T-cell (primary cell): Measurements from ENCODE around the gene STK39. TPM values are rescaled to one million over a fixed set of nuclear protein-coding genes. Genes with fewer than 3 reads are reported as not detected.

ENCODE experiments used
- ATAC-seq, 4 experiments: fragments of 200-7000 bp in 3 of 4; fragments of 150-1000 bp in 1 of 4; cut with Tn5 transposase; replicated peaks in 1 of 4; 1 replicate in 3 of 4; 2 replicates in 1 of 4; pipeline ENCODE4 v1.10.0; 2021; ENCODE audit warnings: moderate library complexity in 3 of 4, mild to moderate bottlenecking in 2 of 4, moderate number of reproducible peaks in 1 of 4
- CTCF ChIA-PET, 2 donors: fragments of 300-600 bp; sonication (Branson Sonifier 250); formaldehyde crosslinking; loops; one replicate each; lab custom pipeline; 2022; ENCODE audit warnings: antibody characterized with exemption in 2 of 2; lab: Charles Lee
- POLR2A ChIA-PET, 2 donors: fragments of 300-600 bp; sonication (Branson Sonifier 250); formaldehyde crosslinking; loops; one replicate each; lab custom pipeline; 2022; ENCODE audit warnings: antibody characterized with exemption in 2 of 2; lab: Charles Lee
- DNase-seq, 35 experiments: peaks; one replicate each; pipeline versions ENCODE4 v3.0.0 to v3.0.0-alpha.2; 2013 to 2023
- H3K27ac ChIP-seq: one replicate; pipeline ENCODE4 v1.5.1; 2013; ENCODE audit warnings: low read length
- H3K27me3 ChIP-seq, 2 experiments: replicated peaks in 1 of 2; 1 replicate in 1 of 2; 2 replicates in 1 of 2; pipeline versions ENCODE4 v1.6.1 to v1.7.0; 2013; ENCODE audit warnings: low read length in 1 of 2, mixed read lengths in 1 of 2; ENCODE audit not compliant: control insufficient read depth in 2 of 2, insufficient read depth in 2 of 2; ENCODE audit errors: extremely low read depth in 1 of 2
- H3K36me3 ChIP-seq, 2 donors: 1 replicate in 1 of 2; 2 replicates in 1 of 2; pipeline versions ENCODE4 v1.6.1 to v1.7.0; 2013; ENCODE audit warnings: low read length in 1 of 2; ENCODE audit not compliant: control insufficient read depth in 2 of 2, insufficient read depth in 1 of 2; ENCODE audit errors: extremely low read depth in 1 of 2
- H3K4me1 ChIP-seq, 2 experiments: 1 replicate in 1 of 2; 2 replicates in 1 of 2; pipeline versions ENCODE4 v1.6.1 to v1.7.0; 2013; ENCODE audit warnings: low read length in 2 of 2, mixed read lengths in 1 of 2; ENCODE audit not compliant: insufficient read depth in 2 of 2, control insufficient read depth in 1 of 2; ENCODE audit errors: extremely low read depth in 1 of 2
- H3K4me3 ChIP-seq, 2 donors: 1 replicate in 1 of 2; 2 replicates in 1 of 2; pipeline versions ENCODE4 v1.5.1 to v1.7.0; 2013; ENCODE audit warnings: mild to moderate bottlenecking in 2 of 2, low read length in 1 of 2, moderate library complexity in 1 of 2; ENCODE audit not compliant: control insufficient read depth in 1 of 2; ENCODE audit errors: extremely low read depth in 1 of 2
- H3K9me3 ChIP-seq: 2 replicates; pipeline ENCODE4 v1.7.0; 2013
- H3K27ac Mint-ChIP-seq, 2 donors: one replicate each; pipeline ENCODE4 v1.8.0; 2020 to 2021; ENCODE audit warnings: mild to moderate bottlenecking in 2 of 2, mixed read lengths in 2 of 2
- H3K27me3 Mint-ChIP-seq, 2 donors: one replicate each; pipeline ENCODE4 v1.8.0; 2021 to 2022; ENCODE audit warnings: mixed read lengths in 2 of 2
- H3K36me3 Mint-ChIP-seq: one replicate; pipeline ENCODE4 v1.8.0; 2021; ENCODE audit warnings: mixed read lengths
- H3K4me1 Mint-ChIP-seq, 3 donors: one replicate each; pipeline ENCODE4 v1.8.0; 2020 to 2022; ENCODE audit warnings: mixed read lengths in 3 of 3, mild to moderate bottlenecking in 1 of 3
- H3K4me3 Mint-ChIP-seq, 3 donors: one replicate each; pipeline ENCODE4 v1.8.0; 2020 to 2022; ENCODE audit warnings: mild to moderate bottlenecking in 3 of 3, mixed read lengths in 3 of 3, moderate library complexity in 3 of 3
- H3K9me3 Mint-ChIP-seq, 3 donors: one replicate each; pipeline ENCODE4 v1.8.0; 2020 to 2022; ENCODE audit warnings: mixed read lengths in 3 of 3
- WGBS: methylation state at CpG from one replicate; pipeline ENCODE4 v1.1.5; 2013; ENCODE audit warnings: missing lambda C conversion rate; ENCODE audit not compliant: insufficient coverage; 5-methylcytosine and 5-hydroxymethylcytosine counted together
- total RNA-seq, 35 experiments: library from RNA in 6 of 35; stranded (reverse) in 6 of 35; fragments of 120-200 nt in 1 of 35; gene quantifications; one replicate each; pipeline versions ENCODE4 v1.2.1 to v1.2.4 and lab custom pipeline; 2013 to 2026

STK39 gene
- total RNA-seq, 5 donors from 2014 or later (not counting 1 experiment from before 2014, with no cell fraction given) = 15.4 to 25.8 (median 21.0) TPM

- Mint-ChIP-seq H3K9me3 (no peaks in the 10 kb centered on the region), H3K27me3 (no peaks in the 10 kb centered on the region), H3K4me1 (peaks cover 0 to 15% (median 10%) of the 10 kb centered on the region in 3 donors), H3K4me3 (no peak overlapping the region), H3K27ac (no peak overlapping the region), H3K36me3 (peaks cover 66% of the 10 kb centered on the region)
- DNase-seq = no peak
- peaks cover 0 to 15% of the 10 kb centered on the region in 2 donors for H3K36me3 ChIP-seq
- no peak overlapping the region for H3K4me3 ChIP-seq
- H3K4me1 ChIP-seq = no peaks in the 10 kb centered on the region
- CTCF ChIA-PET = no interaction called here
- no peak overlapping the region for H3K27ac ChIP-seq
- H3K27me3 ChIP-seq = no peaks in the 10 kb centered on the region
- POLR2A ChIA-PET = no interaction called here
- 95% methylated on average over 4 of the region's 5 CpGs for WGBS
- no peak for ATAC-seq
- no peaks in the 10 kb centered on the region for H3K9me3 ChIP-seq
Measured at GRCh38 chr2:168006498-168006897, 240.9 kb downstream of the STK39 start.

GRCh38 chr2:168005586-168005985, 241.8 kb downstream of the STK39 start:
- H3K4me1 ChIP-seq = no peaks in the 10 kb centered on the region
- Mint-ChIP-seq H3K9me3 (no peaks in the 10 kb centered on the region), H3K4me1 (peaks cover 0 to 15% (median 10%) of the 10 kb centered on the region in 3 donors), H3K4me3 (no peak overlapping the region), H3K36me3 (peaks cover 71% of the 10 kb centered on the region), H3K27me3 (no peaks in the 10 kb centered on the region), H3K27ac (no peak overlapping the region)
- no peak overlapping the region for H3K27ac ChIP-seq
- CTCF ChIA-PET = interaction anchor here in 1 of 2 donors (0.7 kb wide), 1 partner anchor 64 kb away, joined by 11 read pairs; no protein-coding TSS in a partner anchor
- POLR2A ChIA-PET = no interaction called here
- DNase-seq = no peak
- no peak overlapping the region for H3K4me3 ChIP-seq
- H3K36me3 ChIP-seq = peaks cover 0 to 15% of the 10 kb centered on the region in 2 donors
- no peak for ATAC-seq
- H3K9me3 ChIP-seq = no peaks in the 10 kb centered on the region
- no peaks in the 10 kb centered on the region for H3K27me3 ChIP-seq
- 94% methylated on average over 2 of the region's 3 CpGs for WGBS

- ATAC-seq (no peak), DNase-seq (no peak)
- Mint-ChIP-seq H3K9me3 (no peaks in the 10 kb centered on the region), H3K36me3 (peaks cover 67% of the 10 kb centered on the region), H3K4me3 (no peak overlapping the region), H3K27me3 (no peaks in the 10 kb centered on the region), H3K27ac (no peak overlapping the region), H3K4me1 (peaks cover 0 to 15% (median 10%) of the 10 kb centered on the region in 3 donors)
- Histone ChIP-seq H3K27ac (no peak overlapping the region), H3K4me1 (no peaks in the 10 kb centered on the region), H3K4me3 (no peak overlapping the region), H3K27me3 (no peaks in the 10 kb centered on the region), H3K36me3 (peaks cover 0 to 10% of the 10 kb centered on the region in 2 donors), H3K9me3 (no peaks in the 10 kb centered on the region)
- POLR2A ChIA-PET = no interaction called here
- WGBS = 100% methylated on average over 2 of the region's 3 CpGs
- CTCF ChIA-PET = no interaction called here
Measured at GRCh38 chr2:168003876-168004275, 243.5 kb downstream of the STK39 start.

- H3K27me3 ChIP-seq = no peaks in the 10 kb centered on the region
- peaks cover 0 to 3% of the 10 kb centered on the region in 2 donors for H3K36me3 ChIP-seq
- no peaks in the 10 kb centered on the region for H3K9me3 Mint-ChIP-seq
- peak in 1 of 35 experiments; percentile 18 for DNase-seq
- POLR2A ChIA-PET = no interaction called here
- H3K27ac ChIP-seq = no peak overlapping the region
- no peak overlapping the region for H3K4me3 Mint-ChIP-seq
- CTCF ChIA-PET = no interaction called here
- no peak overlapping the region for H3K4me3 ChIP-seq
- peaks cover 64% of the 10 kb centered on the region for H3K36me3 Mint-ChIP-seq
- H3K27me3 Mint-ChIP-seq = no peaks in the 10 kb centered on the region
- H3K4me1 Mint-ChIP-seq = peaks cover 2 to 15% (median 10%) of the 10 kb centered on the region in 3 donors
- H3K27ac Mint-ChIP-seq = no peak overlapping the region
- no peaks in the 10 kb centered on the region for H3K9me3 ChIP-seq
- no CpG with 5 or more reads among the region's 2 CpGs for WGBS
- H3K4me1 ChIP-seq = no peaks in the 10 kb centered on the region
- peak in 2 of 4 experiments; percentile 20 to 37 for ATAC-seq
Measured at GRCh38 chr2:168002021-168002553, 245.3 kb downstream of the STK39 start.

- DNase-seq = no peak
- H3K27ac Mint-ChIP-seq = no peak overlapping the region
- peaks cover 0 to 15% (median 2%) of the 10 kb centered on the region in 3 donors for H3K4me1 Mint-ChIP-seq
- no peaks in the 10 kb centered on the region for H3K27me3 ChIP-seq
- CTCF ChIA-PET = interaction anchor here in 1 of 2 donors (0.6 kb wide), 1 partner anchor 81 kb away, joined by 4 read pairs; no protein-coding TSS in a partner anchor
- POLR2A ChIA-PET = no interaction called here
- no peak for ATAC-seq
- no CpG with 5 or more reads among the region's 1 CpG for WGBS
- no peak overlapping the region for H3K4me3 Mint-ChIP-seq
- no peaks in the 10 kb centered on the region for H3K27me3 Mint-ChIP-seq
- no peaks in the 10 kb centered on the region for H3K9me3 ChIP-seq
- H3K4me1 ChIP-seq = peaks cover 0 to 2% of the 10 kb centered on the region in 2 experiments
- peaks cover 28% of the 10 kb centered on the region for H3K36me3 Mint-ChIP-seq
- peaks cover 0 to 6% of the 10 kb centered on the region in 2 donors for H3K36me3 ChIP-seq
- no peak overlapping the region for H3K4me3 ChIP-seq
- no peak overlapping the region for H3K27ac ChIP-seq
- H3K9me3 Mint-ChIP-seq = no peaks in the 10 kb centered on the region
Measured at GRCh38 chr2:167992278-167992677, 255.1 kb downstream of the STK39 start.

- H3K27me3 Mint-ChIP-seq = no peaks in the 10 kb centered on the region
- peaks cover 30% of the 10 kb centered on the region for H3K36me3 Mint-ChIP-seq
- no peaks in the 10 kb centered on the region for H3K27me3 ChIP-seq
- no peak overlapping the region for H3K4me3 ChIP-seq
- ATAC-seq (no peak), DNase-seq (no peak)
- ChIA-PET CTCF (no interaction called here), POLR2A (no interaction called here)
- no peaks in the 10 kb centered on the region for H3K9me3 Mint-ChIP-seq
- H3K36me3 ChIP-seq = no peaks in the 10 kb centered on the region
- H3K9me3 ChIP-seq = no peaks in the 10 kb centered on the region
- H3K27ac ChIP-seq = no peak overlapping the region
- H3K4me3 Mint-ChIP-seq = no peak overlapping the region
- WGBS = 83% methylated on average over 1 of the region's 4 CpGs
- H3K4me1 Mint-ChIP-seq = peaks cover 0 to 2% (median 0%) of the 10 kb centered on the region in 3 donors
- H3K27ac Mint-ChIP-seq = no peak overlapping the region
- peaks cover 0 to 2% of the 10 kb centered on the region in 2 experiments for H3K4me1 ChIP-seq
Measured at GRCh38 chr2:167990062-167990461, 257.3 kb downstream of the STK39 start.
